H1 (cell line): Measurements from ENCODE around the gene ESRRB. TPM values are rescaled to one million over a fixed set of nuclear protein-coding genes. Genes with fewer than 3 reads are reported as not detected.

Experiments used
- CTCF ChIA-PET: fragments of 300-600 bp; sonication (Branson Sonifier 250); formaldehyde crosslinking; loops from one replicate; lab custom pipeline; 2021; ENCODE audit not compliant: partially characterized antibody; lab: Charles Lee
- POLR2A ChIA-PET: fragments of 300-600 bp; sonication (Branson Sonifier 250); formaldehyde crosslinking; loops from one replicate; lab custom pipeline; 2021; ENCODE audit warnings: inconsistent platforms; ENCODE audit not compliant: partially characterized antibody; lab: Charles Lee
- DNase-seq, 2 experiments: peaks; one replicate each; pipeline versions ENCODE4 v3.0.0 to v3.0.0-alpha.2; 2010 to 2022; ENCODE audit warnings: low spot score in 2 of 2, low read depth in 1 of 2, mixed read lengths in 1 of 2
- FAIRE-seq: peaks from 2 replicates; lab custom pipeline; 2011; peaks lifted over from hg19 to GRCh38; lab: Jason Lieb, UNC
- H2AFZ ChIP-seq: 2 replicates; pipeline ENCODE4 v1.8.1; 2012; ENCODE audit warnings: low read length, inconsistent platforms
- H2AK5ac ChIP-seq: 2 replicates; pipeline ENCODE4 v1.6.1; 2013; ENCODE audit warnings: low read depth, low read length
- H2BK120ac ChIP-seq: replicated peaks from 2 replicates; pipeline ENCODE3; 2013; ENCODE audit warnings: low read depth, low read length, inconsistent platforms
- H2BK12ac ChIP-seq: 2 replicates; pipeline ENCODE4 v1.6.1; 2013; ENCODE audit warnings: low read depth, low read length
- H2BK15ac ChIP-seq: 2 replicates; pipeline ENCODE4 v1.6.1; 2013; ENCODE audit warnings: low read length
- H2BK20ac ChIP-seq: 2 replicates; pipeline ENCODE4 v1.6.1; 2013; ENCODE audit warnings: low read length
- H2BK5ac ChIP-seq: 2 replicates; pipeline ENCODE4 v1.6.1; 2013; ENCODE audit warnings: low read depth, low read length
- H3K14ac ChIP-seq: 2 replicates; pipeline ENCODE4 v1.6.1; 2013; ENCODE audit warnings: inconsistent platforms; ENCODE audit not compliant: insufficient read length
- H3K18ac ChIP-seq: 2 replicates; pipeline ENCODE4 v1.6.1; 2013; ENCODE audit warnings: low read length; ENCODE audit errors: extremely low read depth
- H3K23ac ChIP-seq: 2 replicates; pipeline ENCODE4 v1.6.1; 2013; ENCODE audit warnings: inconsistent platforms; ENCODE audit not compliant: insufficient read length
- H3K23me2 ChIP-seq: 2 replicates; pipeline ENCODE4 v1.6.1; 2013; ENCODE audit warnings: low read depth, low read length
- H3K27ac ChIP-seq: 2 replicates; pipeline ENCODE4 v1.6.1; 2011; ENCODE audit warnings: low read depth, low read length, inconsistent platforms
- H3K27me3 ChIP-seq, 4 experiments: replicated peaks in 1 of 4; 1 replicate in 1 of 4; 2 replicates in 3 of 4; pipeline versions ENCODE4 v1.6.1 to v1.8.1; 2011 to 2013; ENCODE audit warnings: low read length in 3 of 4, mild to moderate bottlenecking in 3 of 4, inconsistent platforms in 2 of 4, mixed read lengths in 2 of 4, moderate library complexity in 1 of 4; ENCODE audit not compliant: control insufficient read depth in 3 of 4, insufficient read depth in 3 of 4; ENCODE audit errors: extremely low read depth in 1 of 4
- H3K36me3 ChIP-seq, 4 experiments: 2 replicates each; pipeline versions ENCODE4 v1.6.1 to v1.8.1; 2011 to 2013; ENCODE audit warnings: mild to moderate bottlenecking in 4 of 4, low read length in 3 of 4, moderate library complexity in 2 of 4, control low read depth in 1 of 4, inconsistent platforms in 1 of 4; ENCODE audit not compliant: insufficient read depth in 4 of 4, control insufficient read depth in 2 of 4
- H3K4ac ChIP-seq: replicated peaks from 2 replicates; pipeline ENCODE3; 2013; ENCODE audit warnings: low read length, low read depth, mixed read lengths, inconsistent platforms; ENCODE audit not compliant: insufficient read length
- H3K4me1 ChIP-seq, 4 experiments: replicated peaks in 1 of 4; 1 replicate in 1 of 4; 2 replicates in 3 of 4; pipeline versions ENCODE4 v1.6.1 to v1.8.1; 2011 to 2013; ENCODE audit warnings: low read length in 3 of 4, inconsistent platforms in 2 of 4, mixed read lengths in 1 of 4; ENCODE audit not compliant: insufficient read depth in 4 of 4, control insufficient read depth in 3 of 4
- H3K4me2 ChIP-seq, 2 experiments: 2 replicates each; pipeline versions ENCODE4 v1.6.1 to v1.8.1; 2011 to 2013; ENCODE audit warnings: low read depth in 2 of 2, low read length in 2 of 2, control low read depth in 1 of 2, inconsistent platforms in 1 of 2, mild to moderate bottlenecking in 1 of 2; ENCODE audit not compliant: insufficient read depth in 1 of 2
- H3K4me3 ChIP-seq, 4 experiments: fragments of 200-600, 300-600 bp in 1 of 4; sonication (generic), shearing (Covaris generic), sonication (Bioruptor Twin) in 1 of 4; 2 replicates each; pipeline versions ENCODE4 v1.5.1 to v1.8.1; 2011 to 2016; ENCODE audit warnings: low read length in 4 of 4, low read depth in 3 of 4, control low read depth in 2 of 4, inconsistent platforms in 2 of 4, mild to moderate bottlenecking in 2 of 4, mixed read lengths in 1 of 4, moderate library complexity in 1 of 4; ENCODE audit not compliant: insufficient read depth in 2 of 4; ENCODE audit errors: extremely low read depth in 1 of 4
- H3K56ac ChIP-seq: replicated peaks from 2 replicates; pipeline ENCODE3; 2013; ENCODE audit warnings: low read depth, mild to moderate bottlenecking, mixed read lengths, low read length, inconsistent platforms; ENCODE audit not compliant: insufficient read length
- H3K79me1 ChIP-seq: 2 replicates; pipeline ENCODE4 v1.6.1; 2013; ENCODE audit warnings: low read depth, low read length, control low read depth
- H3K79me2 ChIP-seq, 2 experiments: 2 replicates each; pipeline versions ENCODE4 v1.6.1 to v1.8.1; 2012 to 2013; ENCODE audit warnings: low read length in 2 of 2, mild to moderate bottlenecking in 2 of 2, inconsistent platforms in 1 of 2; ENCODE audit not compliant: insufficient read depth in 2 of 2, control insufficient read depth in 1 of 2
- H3K9ac ChIP-seq, 4 experiments: replicated peaks in 1 of 4; 1 replicate in 1 of 4; 2 replicates in 3 of 4; pipeline versions ENCODE4 v1.6.1 to v1.8.1; 2011 to 2013; ENCODE audit warnings: low read depth in 3 of 4, low read length in 3 of 4, control low read depth in 2 of 4, mild to moderate bottlenecking in 2 of 4, moderate library complexity in 2 of 4, inconsistent platforms in 1 of 4; ENCODE audit errors: extremely low read depth in 1 of 4
- H3K9me3 ChIP-seq, 2 experiments: 2 replicates each; pipeline versions ENCODE4 v1.6.1 to v1.8.1; 2012 to 2013; ENCODE audit warnings: mild to moderate bottlenecking in 2 of 2, moderate library complexity in 2 of 2, control low read depth in 1 of 2, inconsistent platforms in 1 of 2, low read depth in 1 of 2, low read length in 1 of 2, mixed read lengths in 1 of 2; ENCODE audit not compliant: insufficient read depth in 2 of 2
- H4K20me1 ChIP-seq, 2 experiments: replicated peaks in 1 of 2; 2 replicates each; pipeline versions ENCODE3 to v1.8.1; 2011 to 2013; ENCODE audit warnings: inconsistent platforms in 2 of 2, low read length in 2 of 2, mild to moderate bottlenecking in 1 of 2; ENCODE audit not compliant: insufficient read depth in 2 of 2, control insufficient read depth in 1 of 2
- H4K5ac ChIP-seq: 2 replicates; pipeline ENCODE4 v1.6.1; 2013; ENCODE audit warnings: low read length, low read depth, mixed read lengths, inconsistent platforms; ENCODE audit not compliant: insufficient read length
- H4K8ac ChIP-seq: 2 replicates; pipeline ENCODE4 v1.8.0; 2013; ENCODE audit warnings: mild to moderate bottlenecking, moderate library complexity, low read length, inconsistent platforms; ENCODE audit not compliant: insufficient read depth; ENCODE audit errors: extremely low read depth
- H4K91ac ChIP-seq: replicated peaks from 2 replicates; pipeline ENCODE3; 2013; ENCODE audit warnings: low read length, mixed read lengths, inconsistent platforms; ENCODE audit not compliant: insufficient read length
- CBX5 ChIP-seq: fragments of 300-800, 300-1000 bp; sonication (generic); IDR thresholded peaks from 2 replicates; pipeline ENCODE4 v1.7.1; 2016; ENCODE audit warnings: antibody characterized with exemption, low read length, low read depth
- CHD1 ChIP-seq: IDR thresholded peaks from 2 replicates; pipeline ENCODE4 v1.6.1; 2012; ENCODE audit warnings: low read depth, low read length, improper control_type of control experiment
- EP300 ChIP-seq, 2 experiments: IDR thresholded peaks; 1 replicate in 1 of 2; 2 replicates in 1 of 2; pipeline ENCODE4 v1.6.1; 2011 to 2012; ENCODE audit warnings: low read depth in 2 of 2, low read length in 2 of 2, mild to moderate bottlenecking in 2 of 2, borderline replicate concordance in 1 of 2, inconsistent platforms in 1 of 2, moderate library complexity in 1 of 2
- GABPA ChIP-seq: IDR thresholded peaks from 2 replicates; pipeline ENCODE4 v1.6.1; 2011; ENCODE audit warnings: mild to moderate bottlenecking, low read length, moderate library complexity, borderline replicate concordance; ENCODE audit not compliant: insufficient read depth
- HDAC6 ChIP-seq: IDR thresholded peaks from one replicate; pipeline ENCODE4 v1.7.1; 2012; ENCODE audit warnings: low read depth, mild to moderate bottlenecking, inconsistent platforms, low read length, moderate library complexity
- JUN ChIP-seq: IDR thresholded peaks from 2 replicates; pipeline ENCODE4 v1.6.1; 2011; ENCODE audit warnings: low read depth, mild to moderate bottlenecking, improper control_type of control experiment, low read length
- NRF1 ChIP-seq: IDR thresholded peaks from 2 replicates; pipeline ENCODE4 v1.6.1; 2011; ENCODE audit warnings: mild to moderate bottlenecking, low read depth, low read length, improper control_type of control experiment
- PHF8 ChIP-seq: fragments of 200-600 bp; sonication (generic); conservative IDR thresholded peaks from 2 replicates; pipeline ENCODE4 v1.7.1; 2012; ENCODE audit warnings: low read depth, mild to moderate bottlenecking, inconsistent platforms, low read length, moderate library complexity
- SP2 ChIP-seq: IDR thresholded peaks from 2 replicates; pipeline ENCODE4 v1.6.1; 2012; ENCODE audit warnings: mild to moderate bottlenecking, low read length, inconsistent platforms
- TBP ChIP-seq: IDR thresholded peaks from 2 replicates; pipeline ENCODE4 v1.6.1; 2011; ENCODE audit warnings: low read depth, low read length, improper control_type of control experiment
- TEAD4 ChIP-seq: IDR thresholded peaks from 2 replicates; pipeline ENCODE4 v1.6.1; 2012; ENCODE audit warnings: low read depth, low read length, inconsistent platforms, mixed read lengths
- ZNF274 ChIP-seq: IDR thresholded peaks from 2 replicates; pipeline ENCODE4 v1.7.0; 2012; ENCODE audit warnings: low read length, borderline replicate concordance; ENCODE audit errors: extremely low read depth
- WGBS, 2 experiments: shearing (Covaris generic) in 1 of 2; methylation state at CpG; one replicate each; pipeline versions ENCODE4 v1.1.6 to v1.1.7; 2013 to 2015; ENCODE audit warnings: low lambda C conversion rate in 2 of 2, mixed read lengths in 2 of 2, inconsistent platforms in 1 of 2, low coverage in 1 of 2, missing lambda C conversion rate in 1 of 2; ENCODE audit not compliant: insufficient replicate concordance in 2 of 2, insufficient coverage in 1 of 2, insufficient read length in 1 of 2; ENCODE audit errors: extremely low coverage in 1 of 2, missing lambda C conversion rate in 1 of 2; 5-methylcytosine and 5-hydroxymethylcytosine counted together
- polyA plus RNA-seq, 7 experiments: library from polyadenylated mRNA; depleted of rRNA in 3 of 7; stranded (reverse) in 5 of 7; unstranded in 2 of 7; fragments of >200 nt in 5 of 7; fragments of 200-250 nt in 2 of 7; gene quantifications; 1 replicate in 5 of 7; 2 replicates in 1 of 7; 4 replicates in 1 of 7; pipeline versions ENCODE4 v1.2.1 to v1.2.3, GENCODE V29; 2011 to 2013; ENCODE audit warnings: missing spikeins in 2 of 7, mixed read lengths in 2 of 7
- total RNA-seq: library from RNA; stranded (reverse); fragmentation: NEBNext Ultra II Directional; extraction: Animal tissue kit (Norgen Biotek cat#: 25700); gene quantifications from 2 replicates; pipeline ENCODE4 v1.2.1, GENCODE V29; 2021
- TF ChIP-seq, protein P1 (sequence below): IDR thresholded peaks from 2 replicates; pipeline ENCODE4 v1.6.1; 2012; ENCODE audit warnings: low read length, inconsistent platforms

The ESRRB gene
- total and polyA plus RNA-seq, 2 of the 8 experiments (the other 6 are each of a cell fraction or from before 2014, with no cell fraction given): 0.29 to 0.45 TPM

DNA sequence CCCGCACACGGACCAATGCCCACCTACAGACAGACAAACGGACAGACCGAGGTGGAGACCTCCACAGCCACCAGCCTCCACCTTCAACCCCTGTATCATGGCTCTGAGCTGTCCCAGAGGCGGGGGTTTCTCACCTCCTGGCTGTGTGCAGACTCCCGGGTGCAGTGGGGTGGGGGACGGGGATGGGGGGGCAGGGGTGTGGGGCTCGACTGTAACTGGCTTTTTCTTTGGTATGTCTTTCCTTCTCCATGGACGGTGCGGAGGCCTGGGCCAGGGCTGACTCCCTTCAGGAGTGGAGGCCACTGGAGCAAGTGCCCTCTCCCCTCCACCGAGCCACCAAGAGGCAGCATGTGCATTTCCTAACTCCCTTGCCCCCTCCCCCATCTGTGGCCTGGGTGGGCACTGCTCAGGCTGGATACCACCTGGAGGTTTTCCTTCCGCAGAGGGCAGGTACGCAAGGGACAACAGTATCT, 122.6 kb downstream of the ESRRB start:
- ChIA-PET CTCF (interaction anchor here (0.5 to 6.9 kb wide), 25 partner anchors 12 to 447 kb away, joined by 3 to 87 read pairs (median 4); no protein-coding TSS in a partner anchor), POLR2A (interaction anchor here (0.6 kb wide), 1 partner anchor 175 kb away, joined by 3 read pairs; no protein-coding TSS in a partner anchor)
- Histone ChIP-seq H3K36me3 (no peaks in the 10 kb centered on the region; a peak in 1 of 8 replicates), H3K4me2 (no peak overlapping the region), H3K9ac (no peak overlapping the region), H2BK15ac (no peak overlapping the region), H3K27me3 (no peaks in the 10 kb centered on the region), H3K4me1 (no peaks in the 10 kb centered on the region), H2BK5ac (no peak overlapping the region), H3K27ac (no peak overlapping the region), H3K23me2 (no peaks in the 10 kb centered on the region), H4K20me1 (no peaks in the 10 kb centered on the region), H3K4ac (no peak overlapping the region), H3K18ac (no peak overlapping the region), H2BK120ac (no peak overlapping the region), H3K9me3 (no peaks in the 10 kb centered on the region), H2AFZ (no peak overlapping the region), H4K8ac (no peak overlapping the region), H3K23ac (no peak overlapping the region), H3K14ac (no peak overlapping the region), H4K5ac (no peak overlapping the region), H2AK5ac (no peak overlapping the region), H3K56ac (no peak overlapping the region), H2BK20ac (no peak overlapping the region), H3K79me2 (no peaks in the 10 kb centered on the region), H2BK12ac (no peak overlapping the region), H3K4me3 (no peak overlapping the region), H4K91ac (no peak overlapping the region), H3K79me1 (no peaks in the 10 kb centered on the region)
- 81% methylated on average over 9 of the region's 13 CpGs; no CpG with 5 or more reads in 1 of the 2 experiments for WGBS, 2 experiments
- FAIRE-seq (no peak), DNase-seq (no peak)
- TF ChIP-seq EP300 (IDR thresholded peaks at IDR 0.05; ENCODE audit: borderline replicate concordance in 1 of 2, low read depth in 2 of 2, low read length in 2 of 2): no peak
- TF ChIP-seq PHF8: no peak
- TF ChIP-seq ZNF274: no peak
- TF ChIP-seq CBX5: no peak
- TF ChIP-seq SP2: no peak
- TF ChIP-seq NRF1: no peak
- no peak for TF ChIP-seq CHD1
- TF ChIP-seq TEAD4: no peak
- TF ChIP-seq, protein P1, sequence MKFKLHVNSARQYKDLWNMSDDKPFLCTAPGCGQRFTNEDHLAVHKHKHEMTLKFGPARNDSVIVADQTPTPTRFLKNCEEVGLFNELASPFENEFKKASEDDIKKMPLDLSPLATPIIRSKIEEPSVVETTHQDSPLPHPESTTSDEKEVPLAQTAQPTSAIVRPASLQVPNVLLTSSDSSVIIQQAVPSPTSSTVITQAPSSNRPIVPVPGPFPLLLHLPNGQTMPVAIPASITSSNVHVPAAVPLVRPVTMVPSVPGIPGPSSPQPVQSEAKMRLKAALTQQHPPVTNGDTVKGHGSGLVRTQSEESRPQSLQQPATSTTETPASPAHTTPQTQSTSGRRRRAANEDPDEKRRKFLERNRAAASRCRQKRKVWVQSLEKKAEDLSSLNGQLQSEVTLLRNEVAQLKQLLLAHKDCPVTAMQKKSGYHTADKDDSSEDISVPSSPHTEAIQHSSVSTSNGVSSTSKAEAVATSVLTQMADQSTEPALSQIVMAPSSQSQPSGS: no peak
- TF ChIP-seq GABPA: no peak
- no peak for TF ChIP-seq TBP
- TF ChIP-seq JUN: no peak
- no peak for TF ChIP-seq HDAC6
